AG08395 (cell line): Measurements from ENCODE around the gene BCORL1.
A peak's percentile ranks its signal among the peaks of the same experiment; 100 is the strongest.

Experiments used
- DNase-seq: peaks from one replicate; pipeline ENCODE4 v3.0.0; 2012; ENCODE audit warnings: mixed read lengths, low spot score

BCORL1 gene

GRCh38 chrX:130014770-130015169, 32.3 kb downstream of the BCORL1 start:
- DNase-seq, result no peak

DNA sequence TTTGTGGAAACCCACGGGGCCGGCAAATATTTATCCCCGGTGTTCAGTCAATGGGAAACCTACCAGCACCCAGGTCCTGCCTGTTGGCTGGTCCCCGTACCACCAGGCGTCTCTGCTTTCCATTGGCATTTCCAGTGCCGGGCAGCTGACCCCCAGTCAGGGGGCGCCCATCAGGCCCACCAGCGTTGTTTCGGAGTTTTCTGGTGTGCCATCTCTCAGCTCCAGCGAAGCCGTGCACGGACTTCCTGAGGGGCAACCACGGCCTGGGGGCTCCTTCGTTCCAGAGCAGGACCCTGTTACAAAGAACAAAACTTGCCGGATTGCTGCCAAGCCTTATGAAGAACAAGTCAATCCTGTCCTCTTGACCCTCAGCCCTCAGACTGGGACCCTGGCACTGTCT, 32.7 kb downstream of the BCORL1 start:
- no peak for DNase-seq

- no peak for DNase-seq
These were observed 35.7 kb downstream of the BCORL1 start for GRCh38 chrX:130018143-130018542.

- no peak for DNase-seq
These were observed 38.4 kb downstream of the BCORL1 start for GRCh38 chrX:130020661-130021324.

GRCh38 chrX:130024127-130024526, 41.7 kb downstream of the BCORL1 start:
- DNase-seq, result peak; percentile 83

- no peak for DNase-seq
These were observed 42.8 kb downstream of the BCORL1 start for GRCh38 chrX:130025256-130025655.

DNA sequence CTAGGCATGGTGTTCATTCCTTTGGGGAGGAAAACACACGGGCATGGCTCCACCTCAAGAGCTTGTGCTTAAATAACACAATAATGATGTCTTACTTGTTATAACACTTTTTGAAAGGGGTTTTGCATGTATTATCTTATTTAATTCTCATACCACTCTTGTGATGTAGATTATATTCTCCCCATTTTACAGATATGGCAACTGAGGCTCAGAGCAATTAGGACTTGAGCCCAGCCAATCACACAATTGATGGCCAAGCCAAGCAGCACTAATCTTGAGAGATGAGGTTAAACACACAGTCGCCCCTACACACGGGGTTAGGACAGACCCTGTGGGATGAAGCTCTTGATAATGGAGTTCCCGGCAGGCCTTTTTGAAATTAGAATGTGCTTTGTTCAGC, 45.1 kb downstream of the BCORL1 start:
- DNase-seq, result no peak

DNA sequence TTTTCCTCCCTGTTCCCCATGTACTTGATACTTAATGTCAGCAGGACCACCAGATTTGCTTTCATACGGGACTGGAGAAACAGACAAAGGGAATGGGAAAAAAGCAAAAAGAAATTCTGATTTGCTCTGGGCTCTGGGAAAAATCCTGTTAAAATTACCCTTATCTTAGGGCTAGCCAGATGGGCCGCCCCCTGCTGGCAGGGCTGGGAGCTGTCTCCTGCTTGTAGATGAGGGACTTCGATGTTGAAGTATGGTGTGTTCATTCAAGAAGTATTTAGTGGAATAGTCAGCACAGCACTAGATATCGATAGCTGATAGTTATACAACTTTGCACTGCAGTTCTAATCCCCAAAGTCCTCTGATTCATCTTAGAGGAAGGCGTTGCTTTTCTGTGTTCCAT, 45.8 kb downstream of the BCORL1 start:
- DNase-seq, result peak; percentile 47

DNA sequence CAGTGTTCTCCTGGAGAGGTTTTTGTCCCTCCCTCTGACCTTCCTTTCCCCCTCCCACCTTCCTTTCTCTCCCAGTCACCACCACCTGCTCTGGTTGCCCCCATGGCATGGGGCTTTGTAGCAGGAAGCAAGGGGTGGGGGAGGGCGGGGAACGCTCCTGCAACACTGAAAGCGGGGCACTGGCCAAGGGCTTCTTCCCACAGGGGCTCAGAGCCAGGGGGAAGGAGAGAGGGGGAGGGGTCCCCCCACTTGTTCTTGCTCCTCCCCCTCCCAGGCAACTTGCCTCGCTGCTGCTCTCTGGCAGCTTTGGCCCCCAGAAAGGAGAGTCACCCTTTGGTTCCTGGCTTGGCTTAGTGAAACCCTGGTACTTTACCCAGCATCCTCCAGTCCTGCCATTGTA, 48.4 kb downstream of the BCORL1 start:
- no peak for DNase-seq

GRCh38 chrX:130032552-130032951, 50.1 kb downstream of the BCORL1 start:
- DNase-seq, result no peak

DNA sequence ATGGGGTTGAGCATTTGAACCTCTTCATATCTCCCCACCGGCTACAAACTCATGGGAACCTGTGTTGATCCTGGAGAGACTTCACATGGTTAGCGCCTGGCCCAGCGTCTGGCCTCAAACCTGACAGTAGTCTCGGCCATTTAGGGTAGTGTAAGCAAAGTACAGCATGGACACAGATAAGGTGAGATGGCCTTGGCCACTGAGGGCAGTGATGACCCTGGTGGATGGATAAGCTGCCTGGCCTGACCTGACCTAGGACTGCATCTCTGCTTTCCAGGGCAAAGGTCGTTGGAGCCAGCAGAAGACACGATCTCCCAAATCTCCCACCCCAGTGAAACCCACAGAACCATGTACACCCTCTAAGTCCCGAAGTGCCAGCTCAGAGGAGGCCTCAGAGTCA, 51.7 kb downstream of the BCORL1 start:
- DNase-seq, result no peak

DNA sequence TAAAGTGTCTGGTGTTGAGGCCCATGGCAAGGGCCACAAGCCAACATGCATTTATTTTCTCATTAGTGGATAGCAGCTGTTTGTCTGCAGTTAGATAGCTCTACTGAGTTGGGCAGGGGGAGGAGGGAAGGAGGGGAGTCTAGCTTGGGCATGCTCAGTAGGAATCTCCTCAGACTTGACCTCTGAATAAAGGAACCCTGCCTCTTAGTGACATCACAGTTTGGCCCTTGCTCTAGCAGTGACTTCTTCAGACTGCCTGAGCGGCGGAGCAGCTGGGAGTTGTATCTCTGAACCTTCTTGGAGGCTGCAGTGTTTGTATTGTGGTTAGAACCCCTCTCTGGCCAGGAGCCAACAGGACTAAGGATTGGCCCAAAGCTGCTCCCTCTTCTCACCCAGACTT, 57.4 kb downstream of the BCORL1 start:
- no peak for DNase-seq

DNA sequence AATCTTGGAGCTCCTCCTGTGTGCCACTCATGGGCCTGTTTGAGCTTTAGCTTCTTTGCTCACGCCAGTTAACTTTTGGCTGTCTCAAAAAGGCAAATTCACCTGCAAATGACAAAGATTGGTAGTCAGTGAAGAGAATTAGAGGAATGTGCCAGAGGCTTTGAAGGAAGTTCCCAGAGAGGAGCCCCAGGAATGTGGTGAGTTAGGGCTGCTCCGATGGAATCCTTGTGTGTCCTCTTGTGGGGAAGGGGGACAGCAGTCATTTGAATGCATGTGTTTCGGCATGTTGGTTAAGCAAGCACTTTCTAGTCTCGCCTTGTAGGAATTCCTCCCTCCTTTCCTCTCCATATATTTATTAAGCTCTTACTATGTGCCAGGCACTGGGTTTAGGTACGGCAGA, 65.0 kb downstream of the BCORL1 start:
- no peak for DNase-seq

DNA sequence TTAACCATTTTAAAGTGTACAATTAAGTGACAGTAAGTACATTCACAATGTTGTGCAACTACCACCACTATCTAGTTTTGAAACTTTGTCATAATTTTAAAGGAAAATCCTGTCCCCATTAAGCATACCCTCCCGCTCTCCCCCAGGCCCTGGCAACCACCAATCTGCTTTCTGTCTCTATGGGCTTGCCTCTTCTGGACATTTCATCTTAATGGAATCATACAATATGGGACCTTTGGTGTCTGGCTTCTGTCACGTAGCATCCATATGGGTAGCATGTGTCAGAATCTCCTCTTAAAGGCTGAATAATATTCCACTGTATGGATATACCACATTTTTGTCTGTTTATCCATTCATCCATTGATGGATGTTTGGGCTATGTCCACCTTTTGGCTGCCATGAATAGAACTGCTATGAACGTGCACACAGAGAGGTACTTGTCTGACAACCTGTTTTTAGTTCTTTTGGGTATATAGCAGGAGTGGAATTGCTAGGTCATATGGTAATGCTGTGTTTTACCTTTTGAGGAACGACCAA, 66.3 kb downstream of the BCORL1 start:
- no peak for DNase-seq

DNA sequence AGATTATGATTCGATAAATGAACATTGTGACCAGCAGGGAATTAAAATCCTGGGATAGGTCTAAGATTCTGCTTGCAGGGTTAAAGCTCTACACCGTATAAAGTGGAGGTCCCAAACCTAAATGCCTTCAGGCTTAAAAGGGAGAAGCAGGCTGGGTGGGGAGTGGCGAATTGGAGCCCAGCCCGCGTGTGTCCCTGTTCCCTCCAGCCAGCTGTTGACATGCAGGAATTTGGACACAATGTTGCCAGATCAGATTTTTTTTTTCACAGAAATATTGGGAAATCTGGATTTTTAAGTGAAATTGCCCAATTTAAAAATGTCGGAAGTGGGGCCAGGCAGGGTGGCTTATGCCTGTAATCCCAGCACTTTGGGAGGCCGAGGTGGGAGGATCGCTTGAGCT, 67.4 kb downstream of the BCORL1 start:
- no peak for DNase-seq

DNA sequence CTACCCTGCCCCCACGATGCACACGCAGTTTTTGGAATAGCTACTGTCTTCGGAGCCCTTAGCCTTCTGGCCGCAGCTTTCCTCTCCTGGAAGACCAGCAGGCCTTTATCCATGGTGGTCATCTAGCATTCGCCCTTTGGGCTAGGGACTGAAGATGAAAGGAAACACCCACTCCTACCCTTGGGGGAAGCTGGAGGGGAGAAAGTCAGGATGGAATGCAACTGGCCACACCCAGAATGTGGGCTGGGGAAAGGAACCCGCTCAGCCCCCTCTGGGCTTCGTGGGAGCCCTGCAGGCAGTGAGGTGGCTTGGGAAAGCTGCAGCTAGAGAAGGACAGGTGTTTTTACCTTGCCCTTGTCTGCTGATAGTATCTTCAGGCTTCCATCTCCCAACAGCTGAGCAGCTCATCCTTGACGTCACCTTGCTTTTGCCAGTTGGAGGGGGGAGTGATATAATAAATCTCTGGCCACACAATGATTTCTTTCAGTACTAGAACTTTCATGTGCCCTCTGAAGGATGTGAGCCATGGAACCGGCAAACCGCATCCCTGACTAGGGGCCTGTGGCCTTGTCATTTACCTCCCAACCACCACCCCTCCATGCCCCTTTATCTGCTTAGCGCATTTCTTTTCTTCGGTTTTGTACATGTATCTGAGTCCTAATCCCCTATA, 68.9 kb downstream of the BCORL1 start:
- DNase-seq, result no peak

- no peak for DNase-seq
These were observed 70.8 kb downstream of the BCORL1 start for GRCh38 chrX:130053236-130053635.

DNA sequence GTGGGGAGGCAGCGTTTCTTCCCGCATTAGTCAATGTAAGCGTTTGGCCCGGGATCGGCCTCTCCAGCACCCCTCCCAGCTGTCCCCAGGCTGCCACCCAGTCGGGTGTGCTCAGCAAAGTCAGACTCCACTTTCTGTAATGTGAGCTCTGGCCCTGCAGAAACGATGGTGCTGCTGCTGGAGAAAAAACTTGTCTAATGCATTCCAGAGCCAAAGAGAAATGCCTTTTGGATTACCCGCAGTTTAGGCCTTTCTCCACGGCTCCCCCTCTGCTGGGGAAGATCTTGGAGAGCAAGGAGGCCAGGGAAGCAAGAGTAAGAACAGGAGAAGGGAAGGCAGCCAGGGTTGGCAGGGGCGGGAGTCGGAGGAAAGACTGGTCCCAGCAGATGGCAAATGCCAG, 72.7 kb downstream of the BCORL1 start:
- peak; percentile 71 for DNase-seq

DNA sequence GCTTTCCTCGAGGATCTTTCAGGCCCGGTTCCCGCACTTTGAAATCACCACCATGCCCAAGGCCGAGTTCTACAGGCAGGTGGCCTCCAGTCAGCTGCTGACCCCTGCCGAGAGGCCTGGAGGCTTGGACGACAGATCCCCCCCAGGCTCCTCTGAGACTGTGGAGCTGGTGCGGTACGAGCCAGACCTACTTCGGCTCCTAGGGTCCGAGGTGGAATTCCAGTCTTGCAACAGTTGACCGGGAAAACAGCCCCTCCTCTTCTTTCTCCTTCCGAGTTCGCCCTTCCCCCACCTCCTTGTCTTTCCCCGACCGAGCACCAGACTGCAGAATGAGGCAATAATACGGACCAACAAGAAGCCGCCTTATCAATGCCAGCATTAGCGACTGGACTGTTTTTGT, 73.5 kb downstream of the BCORL1 start:
- no peak for DNase-seq

GRCh38 chrX:130057209-130057608, 74.8 kb downstream of the BCORL1 start:
- DNase-seq, result no peak

GRCh38 chrX:130058652-130059051, 76.2 kb downstream of the BCORL1 start:
- no peak for DNase-seq

DNA sequence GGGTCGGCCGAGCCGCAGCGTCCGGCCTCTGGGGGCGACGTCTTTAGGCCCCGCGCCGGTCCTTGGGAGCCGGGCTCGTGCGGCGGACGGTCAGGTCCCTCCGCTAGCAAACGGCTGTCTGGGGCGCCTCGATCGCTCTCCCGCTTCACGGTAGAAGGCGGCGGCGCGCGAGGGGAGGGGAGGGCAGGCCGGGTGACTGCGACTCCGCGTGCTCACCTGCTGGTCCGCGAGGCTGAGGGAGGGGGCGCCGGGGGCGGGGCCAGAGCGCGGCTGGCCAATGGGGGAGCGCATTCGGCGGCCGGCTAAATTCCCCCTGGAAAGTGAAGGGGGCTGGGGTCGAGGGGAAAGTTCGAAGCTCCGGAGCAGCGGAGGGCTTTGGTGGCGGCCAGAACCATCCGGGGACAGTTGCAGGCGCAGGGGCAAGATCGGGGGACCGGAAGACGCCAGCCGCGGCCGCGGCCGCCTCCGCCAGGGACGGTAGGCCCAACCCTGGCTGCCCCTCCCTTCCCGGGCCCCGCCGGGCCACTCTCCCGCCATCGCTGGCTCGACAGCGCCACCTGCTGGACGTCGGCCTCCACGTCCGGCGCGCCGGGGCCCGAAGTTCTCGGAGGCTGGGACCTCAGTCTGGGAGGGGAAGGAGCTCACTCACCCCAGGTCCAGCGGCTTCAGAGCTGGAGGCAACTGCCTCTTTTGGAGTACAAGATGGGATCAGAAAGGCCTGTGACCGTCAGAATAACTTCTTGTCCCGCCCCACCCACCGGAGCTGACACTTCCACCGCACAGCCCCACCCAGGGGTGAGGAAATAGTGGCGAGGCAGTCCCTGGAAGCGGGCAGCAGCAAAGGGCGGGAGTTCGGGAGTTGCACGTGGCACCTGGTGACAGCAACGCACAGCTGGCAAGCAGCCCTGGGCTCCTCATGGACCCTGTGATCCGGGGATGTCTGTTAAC, 78.0 kb downstream of the BCORL1 start:
- peak; percentile 86 for DNase-seq
